ENCODE results near the gene NMBR.

- peak; percentile 43 for TF ChIP-seq CTCF (IDR thresholded peaks at IDR 0.05; ENCODE audit: low read length)
- TF ChIP-seq EZH2phosphoT487 (IDR thresholded peaks at IDR 0.05; ENCODE audit: low read length): no peak
- TF ChIP-seq EZH2 (optimal IDR thresholded peaks at IDR 0.05; ENCODE audit: low read depth, low read length): no peak
Measured at GRCh38 chr6:142155895-142156757, 9.2 kb upstream of the NMBR start.
